GM19239 (cell line): ENCODE measurements around the gene UBE2F.
"Not testable (repeated sequence)": the region's sequence is repeated elsewhere in the genome, so short reads cannot be mapped to it uniquely, and the experiment has no call there.

ENCODE experiments used
- DNase-seq: peaks from one replicate; pipeline ENCODE4 v3.0.0; 2011; ENCODE audit warnings: low spot score; ENCODE audit not compliant: insufficient read length
- FAIRE-seq: peaks from 2 replicates; lab custom pipeline; 2011; peaks lifted over from hg19 to GRCh38; lab: Jason Lieb, UNC

UBE2F gene

GRCh38 chr2:238040918-238041317, 74.1 kb downstream of the UBE2F start:
- FAIRE-seq, result no peak

GRCh38 chr2:238042090-238042489, 75.3 kb downstream of the UBE2F start:
- DNase-seq, result no peak
- no peak for FAIRE-seq

More at GRCh38 chr2:238040918-238041317, 74.1 kb downstream of the UBE2F start:
- DNase-seq, result no peak

GRCh38 chr2:238042849-238043584, 76.2 kb downstream of the UBE2F start:
- FAIRE-seq, result no peak
- no peak for DNase-seq

- FAIRE-seq, result no peak
- DNase-seq, result no peak
Measured at GRCh38 chr2:238043851-238044250, 77.0 kb downstream of the UBE2F start.

GRCh38 chr2:238045575-238045974, 78.8 kb downstream of the UBE2F start:
- FAIRE-seq (no peak), DNase-seq (no peak)

GRCh38 chr2:238046725-238047270, 80.0 kb downstream of the UBE2F start:
- no peak for DNase-seq
- no peak for FAIRE-seq

- FAIRE-seq (no peak), DNase-seq (no peak)
Measured at GRCh38 chr2:238053191-238053776, 86.5 kb downstream of the UBE2F start.

GRCh38 chr2:238055841-238056240, 89.0 kb downstream of the UBE2F start:
- FAIRE-seq (no peak), DNase-seq (no peak)

GRCh38 chr2:238057696-238058575, 91.1 kb downstream of the UBE2F start:
- DNase-seq, FAIRE-seq: not testable (repeated sequence)

GRCh38 chr2:238059505-238059904, 92.7 kb downstream of the UBE2F start:
- DNase-seq (no peak), FAIRE-seq (no peak)

GRCh38 chr2:238060096-238060541, 93.3 kb downstream of the UBE2F start:
- no peak for DNase-seq
- peak; percentile 59 for FAIRE-seq

- FAIRE-seq, result peak; percentile 93
Measured at GRCh38 chr2:238060542-238061314, 93.9 kb downstream of the UBE2F start, which contains the start of gene SCLY. Gene SCLY, plus strand, starts transcription at chr2:238061001. Its CDS starts 54 bp downstream, at chr2:238061055.

GRCh38 chr2:238061315-238062202, 94.7 kb downstream of the UBE2F start:
- FAIRE-seq (peak; percentile 26), DNase-seq (no peak)

More at GRCh38 chr2:238060542-238061314, 93.9 kb downstream of the UBE2F start, which contains the start of gene SCLY:
- DNase-seq, result peak; percentile 99

GRCh38 chr2:238063414-238064189, 96.8 kb downstream of the UBE2F start:
- DNase-seq, result no peak
- FAIRE-seq, result peak; percentile 54

- FAIRE-seq, result no peak
Measured at GRCh38 chr2:238064376-238064775, 97.6 kb downstream of the UBE2F start.

GRCh38 chr2:238065071-238065846, 98.4 kb downstream of the UBE2F start:
- DNase-seq (no peak), FAIRE-seq (peak; percentile 8)

More at GRCh38 chr2:238064376-238064775, 97.6 kb downstream of the UBE2F start:
- no peak for DNase-seq

GRCh38 chr2:238066218-238066617, 99.4 kb downstream of the UBE2F start:
- DNase-seq (no peak), FAIRE-seq (no peak)
